Subcutaneous adipose tissue (tissue), 4 donors: ENCODE measurements around the gene BTBD6. TPM values are rescaled to one million over a fixed set of nuclear protein-coding genes. Genes with fewer than 3 reads are reported as not detected.

Experiments
- total RNA-seq, 4 donors: library from RNA; depleted of rRNA; stranded (reverse); fragments of >200 nt; gene quantifications; one replicate each; pipeline ENCODE4 v1.1.0, GENCODE V29; 2016
- TF ChIP-seq, protein P1 (sequence below): fragments of 450-650 bp; IDR thresholded peaks from one replicate; pipeline ENCODE4 v1.5.1; 2016; ENCODE audit warnings: low read depth, mild to moderate bottlenecking, control low read depth, antibody characterized with exemption, moderate library complexity

BTBD6 gene
- total RNA-seq, 4 donors from 2014 or later, result 55.4 to 229 (median 79.0) TPM

DNA sequence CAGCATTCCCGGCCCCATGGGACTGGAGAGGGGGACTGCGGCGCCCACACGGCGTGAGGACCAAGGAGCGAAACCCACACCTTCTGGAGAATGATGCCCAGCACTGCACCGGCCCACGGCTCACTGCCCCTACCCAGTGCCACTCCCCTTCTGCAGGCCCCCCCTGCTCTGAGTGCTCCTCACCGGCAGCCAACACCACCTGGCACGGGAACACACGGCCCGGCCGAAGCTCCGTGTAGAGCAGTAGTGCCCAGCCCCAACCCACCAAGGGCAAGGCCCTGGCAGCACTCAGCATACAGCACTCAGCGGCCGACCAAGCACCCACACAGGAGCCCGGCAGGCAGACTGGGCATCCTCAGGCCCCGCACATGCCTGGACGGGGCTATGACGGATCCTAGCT lies 13.4 kb downstream of the BTBD6 start:
- TF ChIP-seq, protein P1, sequence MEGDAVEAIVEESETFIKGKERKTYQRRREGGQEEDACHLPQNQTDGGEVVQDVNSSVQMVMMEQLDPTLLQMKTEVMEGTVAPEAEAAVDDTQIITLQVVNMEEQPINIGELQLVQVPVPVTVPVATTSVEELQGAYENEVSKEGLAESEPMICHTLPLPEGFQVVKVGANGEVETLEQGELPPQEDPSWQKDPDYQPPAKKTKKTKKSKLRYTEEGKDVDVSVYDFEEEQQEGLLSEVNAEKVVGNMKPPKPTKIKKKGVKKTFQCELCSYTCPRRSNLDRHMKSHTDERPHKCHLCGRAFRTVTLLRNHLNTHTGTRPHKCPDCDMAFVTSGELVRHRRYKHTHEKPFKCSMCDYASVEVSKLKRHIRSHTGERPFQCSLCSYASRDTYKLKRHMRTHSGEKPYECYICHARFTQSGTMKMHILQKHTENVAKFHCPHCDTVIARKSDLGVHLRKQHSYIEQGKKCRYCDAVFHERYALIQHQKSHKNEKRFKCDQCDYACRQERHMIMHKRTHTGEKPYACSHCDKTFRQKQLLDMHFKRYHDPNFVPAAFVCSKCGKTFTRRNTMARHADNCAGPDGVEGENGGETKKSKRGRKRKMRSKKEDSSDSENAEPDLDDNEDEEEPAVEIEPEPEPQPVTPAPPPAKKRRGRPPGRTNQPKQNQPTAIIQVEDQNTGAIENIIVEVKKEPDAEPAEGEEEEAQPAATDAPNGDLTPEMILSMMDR, result no peak

DNA sequence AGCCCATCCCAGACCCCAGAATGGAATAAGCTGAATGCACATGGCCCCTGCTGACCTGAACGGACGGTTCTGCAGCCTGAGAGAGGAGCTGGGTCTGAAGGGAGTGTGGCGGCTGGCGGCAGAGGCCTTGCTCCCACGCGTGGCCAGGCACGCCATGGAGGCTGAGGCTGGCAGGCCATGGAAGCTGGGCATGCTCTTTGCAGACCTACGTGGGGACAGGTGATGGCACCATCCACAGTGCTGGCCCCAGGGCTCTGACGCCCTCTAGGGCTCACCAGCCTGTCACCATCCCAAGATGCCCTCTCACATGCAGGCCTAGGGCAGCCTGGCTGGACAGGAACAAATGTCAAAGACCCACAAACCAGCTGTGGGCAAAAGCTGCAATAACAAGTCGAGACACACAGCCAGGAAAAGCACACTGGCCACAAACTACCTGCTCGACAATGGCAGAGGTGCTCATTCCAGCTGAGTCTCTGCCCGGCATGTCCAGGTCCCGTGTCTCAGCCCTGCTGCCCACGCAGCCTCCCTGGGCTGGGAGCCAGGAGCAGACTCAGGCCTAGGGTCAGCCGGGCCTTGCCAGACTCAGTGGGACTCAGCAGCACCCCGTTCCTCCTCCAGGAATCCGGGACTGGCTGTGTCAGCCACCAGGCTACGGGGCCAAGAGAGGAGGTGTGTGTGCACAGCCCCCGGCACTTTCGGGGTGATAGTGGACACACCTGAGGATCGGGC lies 19.7 kb downstream of the BTBD6 start:
- TF ChIP-seq, protein P1, result no peak

DNA sequence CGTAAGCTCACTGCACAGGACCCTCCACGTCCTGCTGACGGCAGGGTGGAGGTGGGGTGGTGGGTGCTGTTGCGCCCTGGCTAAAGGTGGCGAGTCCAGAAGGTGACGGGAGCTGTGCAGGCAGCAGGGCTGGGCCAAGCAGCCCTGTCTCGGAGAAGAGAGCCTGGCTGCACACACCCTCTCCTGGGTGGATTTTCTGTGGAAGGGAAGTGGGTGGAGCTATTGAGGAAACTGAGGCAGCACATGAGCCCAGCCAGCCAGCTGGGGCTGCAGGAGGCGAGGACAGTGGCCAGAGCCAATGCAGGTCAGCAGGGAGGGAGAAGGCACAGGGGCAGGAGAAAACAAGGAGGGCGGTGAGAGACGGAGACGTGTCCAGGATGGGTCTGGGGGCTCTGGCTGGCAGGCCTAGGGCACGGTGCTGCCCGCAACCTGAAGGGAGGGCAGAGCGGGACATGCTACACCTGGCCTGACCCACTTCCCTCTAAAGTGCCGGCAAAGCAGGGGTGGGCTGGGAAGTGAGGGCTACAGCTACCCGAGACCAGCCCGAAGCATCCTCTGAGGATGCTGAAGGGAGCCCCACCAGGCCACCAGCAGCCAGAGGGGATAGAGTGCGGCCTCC lies 20.5 kb downstream of the BTBD6 start:
- TF ChIP-seq, protein P1, result no peak

DNA sequence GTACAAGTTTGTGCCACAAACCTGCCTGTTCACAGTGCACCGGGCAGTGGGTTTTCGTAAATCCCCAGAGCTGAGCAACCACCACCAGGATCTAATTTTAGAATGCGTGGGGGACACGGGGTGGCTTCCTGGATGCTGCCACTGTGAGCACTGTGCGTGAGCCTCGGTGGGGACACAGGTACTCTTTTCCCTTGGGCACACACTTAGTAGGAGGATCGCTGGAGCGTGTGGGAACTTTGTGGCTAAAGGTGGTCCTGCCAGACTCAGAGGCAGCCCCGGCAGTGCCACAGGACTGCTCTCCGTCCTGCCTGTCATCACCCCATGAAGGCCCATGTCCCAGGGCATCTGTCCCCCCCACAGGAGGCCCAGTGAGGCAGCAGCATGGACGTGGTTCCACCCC lies 21.1 kb downstream of the BTBD6 start:
- TF ChIP-seq, protein P1, result no peak

DNA sequence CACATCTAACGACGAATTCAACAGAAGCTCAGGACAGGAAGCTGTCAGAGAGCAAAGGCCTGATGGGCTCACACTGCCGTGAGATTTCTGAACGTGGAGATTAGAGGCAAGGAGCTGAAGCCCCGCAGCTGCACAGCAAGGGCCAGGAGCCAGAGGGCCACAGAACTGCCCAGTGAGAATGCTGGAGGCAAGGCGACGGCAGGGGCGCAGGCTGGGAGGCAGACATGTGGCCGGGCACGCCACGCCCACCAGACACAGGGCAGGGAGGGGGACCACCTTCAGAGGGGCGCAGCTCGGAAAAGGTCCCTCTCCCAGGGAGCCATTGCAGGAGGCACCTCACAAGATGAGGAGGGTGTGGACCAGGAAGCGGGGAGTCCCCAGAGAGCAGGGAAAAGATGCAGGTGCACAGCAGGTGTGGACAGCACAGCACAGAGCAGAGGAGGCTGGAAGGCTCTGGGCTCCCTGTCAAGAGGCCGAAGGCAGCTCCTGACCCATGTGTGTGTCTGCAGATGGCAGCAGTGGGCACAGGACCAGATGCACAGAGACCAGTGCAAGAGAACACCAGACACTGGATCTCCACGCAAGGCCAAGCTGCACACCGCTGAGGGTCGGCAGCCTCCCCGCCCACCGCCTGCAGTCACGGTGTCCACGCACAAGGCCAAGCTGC lies 23.0 kb downstream of the BTBD6 start:
- TF ChIP-seq, protein P1, result no peak

DNA sequence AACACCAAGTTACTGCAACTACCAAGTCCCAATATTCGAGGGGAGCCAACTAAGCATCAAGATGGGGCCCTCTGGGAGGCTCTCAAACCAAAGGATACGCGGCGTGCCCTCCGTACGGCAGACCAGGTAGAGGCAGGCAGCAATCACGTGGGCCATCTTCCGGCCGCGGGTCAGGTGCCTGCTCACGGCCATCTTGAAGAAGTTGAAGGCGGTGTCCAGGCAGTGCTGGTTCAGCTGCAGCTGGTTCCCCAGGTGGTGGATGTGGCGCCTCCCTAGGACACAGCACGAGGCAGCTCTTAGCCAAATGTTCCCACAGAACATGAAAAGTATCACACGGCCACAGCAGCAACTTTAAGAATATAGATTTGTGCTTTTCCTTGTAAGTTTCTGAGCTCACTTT lies 24.3 kb downstream of the BTBD6 start:
- TF ChIP-seq, protein P1, result no peak

DNA sequence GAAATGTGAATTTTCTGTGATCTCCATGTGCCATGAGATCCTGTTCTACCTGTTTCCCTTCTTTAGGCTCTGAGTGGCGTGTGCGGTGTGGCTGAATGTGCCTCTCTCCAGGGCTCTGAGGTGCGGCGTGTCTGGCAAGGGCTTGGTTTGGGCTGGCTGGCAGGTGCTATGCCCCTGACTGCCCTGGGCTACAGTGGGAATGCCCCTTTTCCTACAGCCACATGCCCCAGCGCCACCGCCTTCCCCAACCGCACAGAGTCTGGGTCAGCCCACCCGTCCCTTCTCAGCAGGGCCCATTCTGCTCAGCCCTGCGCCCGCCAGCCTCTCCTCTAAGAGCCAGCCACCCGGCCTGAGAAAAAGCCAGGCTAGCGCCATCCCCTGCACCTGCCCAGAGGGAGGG lies 24.7 kb downstream of the BTBD6 start:
- TF ChIP-seq, protein P1, result no peak
